Neural progenitor cell (in vitro differentiated cells): ENCODE measurements around the gene PBLD. TPM values are rescaled to one million over a fixed set of nuclear protein-coding genes. Genes with fewer than 3 reads are reported as not detected.

ENCODE experiments used
- DNase-seq: peaks from one replicate; pipeline ENCODE4 v3.0.0-alpha.2; 2016; ENCODE audit warnings: low spot score
- H2AFZ ChIP-seq: fragments of 200-600 bp; sonication (generic); replicated peaks from 2 replicates; pipeline ENCODE4 v1.6.1; 2016; ENCODE audit warnings: antibody characterized with exemption
- H3F3A ChIP-seq: fragments of 200-600 bp; sonication (generic); 2 replicates; pipeline ENCODE4 v1.6.1; 2016; ENCODE audit warnings: antibody characterized with exemption, low read depth
- H3K27ac ChIP-seq: fragments of 200-600 bp; sonication (generic); 2 replicates; pipeline ENCODE4 v1.5.1; 2016; ENCODE audit warnings: mild to moderate bottlenecking
- H3K27me3 ChIP-seq: fragments of 200-600 bp; sonication (generic); 2 replicates; pipeline ENCODE4 v1.6.1; 2016; ENCODE audit warnings: mild to moderate bottlenecking, moderate library complexity
- H3K36me3 ChIP-seq: fragments of 200-600 bp; sonication (generic); 2 replicates; pipeline ENCODE4 v1.5.1; 2016
- H3K4me1 ChIP-seq: fragments of 200-600 bp; sonication (generic); 2 replicates; pipeline ENCODE4 v1.6.1; 2016; ENCODE audit warnings: mixed run types
- H3K4me2 ChIP-seq: fragments of 200-600 bp; sonication (generic); 2 replicates; pipeline ENCODE4 v1.6.1; 2016
- H3K4me3 ChIP-seq: fragments of 200-600 bp; sonication (generic); 2 replicates; pipeline ENCODE4 v1.5.1; 2016
- H3K79me2 ChIP-seq: fragments of 200-600 bp; sonication (generic); 2 replicates; pipeline ENCODE4 v1.6.1; 2016; ENCODE audit warnings: low read depth
- H3K9ac ChIP-seq: fragments of 200-600 bp; sonication (generic); 2 replicates; pipeline ENCODE4 v1.6.1; 2016
- H3K9me3 ChIP-seq: fragments of 200-600 bp; sonication (generic); 2 replicates; pipeline ENCODE4 v1.5.1; 2016; ENCODE audit warnings: low read depth
- H4K20me1 ChIP-seq: fragments of 200-600 bp; sonication (generic); 2 replicates; pipeline ENCODE4 v1.6.1; 2016; ENCODE audit warnings: low read depth
- H3K27ac Mint-ChIP-seq: 3 replicates; pipeline ENCODE4 v1.8.0; 2021; ENCODE audit warnings: mixed read lengths
- H3K27me3 Mint-ChIP-seq: 2 replicates; pipeline ENCODE4 v1.8.0; 2022; ENCODE audit warnings: low read depth, mild to moderate bottlenecking, inconsistent platforms, moderate library complexity, mixed read lengths; ENCODE audit not compliant: insufficient read depth
- H3K36me3 Mint-ChIP-seq: 3 replicates; pipeline ENCODE4 v1.8.0; 2021; ENCODE audit warnings: mixed read lengths
- H3K4me1 Mint-ChIP-seq: 3 replicates; pipeline ENCODE4 v1.8.0; 2021; ENCODE audit warnings: mixed read lengths
- H3K4me3 Mint-ChIP-seq: 3 replicates; pipeline ENCODE4 v1.8.0; 2021; ENCODE audit warnings: mild to moderate bottlenecking, moderate library complexity, mixed read lengths
- H3K9me3 Mint-ChIP-seq: 3 replicates; pipeline ENCODE4 v1.8.0; 2020; ENCODE audit warnings: mixed read lengths
- CTCF ChIP-seq: fragments of 200-600 bp; sonication (generic); IDR thresholded peaks from 2 replicates; pipeline ENCODE4 v1.5.1; 2017; ENCODE audit warnings: antibody characterized with exemption, mild to moderate bottlenecking
- EZH2 ChIP-seq: fragments of 200-600 bp; sonication (generic); IDR thresholded peaks from 2 replicates; pipeline ENCODE4 v1.6.1; 2017; ENCODE audit warnings: antibody characterized with exemption, mild to moderate bottlenecking, moderate library complexity
- EZH2phosphoT487 ChIP-seq: fragments of 200-600 bp; sonication (generic); IDR thresholded peaks from 2 replicates; pipeline ENCODE4 v1.6.1; 2017; ENCODE audit warnings: antibody characterized with exemption
- total RNA-seq: library from RNA; depleted of rRNA; stranded (reverse); fragments of >200 nt; gene quantifications from 2 replicates; pipeline ENCODE4 v1.2.3, GENCODE V29; 2015; ENCODE audit warnings: low replicate concordance

The PBLD gene
- total RNA-seq, 1 donor from 2014 or later: 5.8 TPM

GRCh38 chr10:68239069-68239468 lies 93.7 kb downstream of the PBLD start:
- DNase-seq: no peak
- TF ChIP-seq EZH2phosphoT487 (no peak), CTCF (no peak), EZH2 (no peak)
- H3K27ac Mint-ChIP-seq: no peak overlapping the region
- Histone ChIP-seq H2AFZ (no peak overlapping the region), H3K9ac (no peak overlapping the region), H3K4me2 (no peak overlapping the region), H3K27me3 (peaks cover 3% of the 10 kb centered on the region), H3K79me2 (no peaks in the 10 kb centered on the region), H3K27ac (no peak overlapping the region), H3K4me3 (no peak overlapping the region), H3K36me3 (no peaks in the 10 kb centered on the region), H3F3A (no peaks in the 10 kb centered on the region), H3K9me3 (no peaks in the 10 kb centered on the region), H3K4me1 (peaks cover 7% of the 10 kb centered on the region), H4K20me1 (no peaks in the 10 kb centered on the region)
- H3K4me3 Mint-ChIP-seq: no peak overlapping the region
- no peaks in the 10 kb centered on the region for H3K36me3 Mint-ChIP-seq
- H3K9me3 Mint-ChIP-seq: no peaks in the 10 kb centered on the region
- H3K27me3 Mint-ChIP-seq: peaks cover 2% of the 10 kb centered on the region
- H3K4me1 Mint-ChIP-seq: peaks cover 4% of the 10 kb centered on the region

GRCh38 chr10:68238371-68238770 lies 94.4 kb downstream of the PBLD start:
- Mint-ChIP-seq H3K4me1 (peaks cover 4% of the 10 kb centered on the region), H3K4me3 (no peak overlapping the region), H3K27ac (no peak overlapping the region), H3K36me3 (no peaks in the 10 kb centered on the region), H3K27me3 (peaks cover 2% of the 10 kb centered on the region), H3K9me3 (no peaks in the 10 kb centered on the region)
- Histone ChIP-seq H3K4me2 (no peak overlapping the region), H3K9ac (no peak overlapping the region), H3K36me3 (no peaks in the 10 kb centered on the region), H3K27ac (no peak overlapping the region), H4K20me1 (no peaks in the 10 kb centered on the region), H3K79me2 (no peaks in the 10 kb centered on the region), H2AFZ (no peak overlapping the region), H3K9me3 (no peaks in the 10 kb centered on the region), H3F3A (no peaks in the 10 kb centered on the region), H3K4me1 (peaks cover 7% of the 10 kb centered on the region), H3K27me3 (peaks cover 10% of the 10 kb centered on the region), H3K4me3 (no peak overlapping the region)
- no peak for DNase-seq
- no peak for TF ChIP-seq EZH2phosphoT487

- no peak for DNase-seq
- H3K9ac ChIP-seq: no peak overlapping the region
- no peak overlapping the region for H2AFZ ChIP-seq
- Mint-ChIP-seq H3K36me3 (no peaks in the 10 kb centered on the region), H3K27ac (no peak overlapping the region), H3K4me1 (peaks cover 11% of the 10 kb centered on the region), H3K9me3 (no peaks in the 10 kb centered on the region), H3K4me3 (no peak overlapping the region), H3K27me3 (no peaks in the 10 kb centered on the region)
- no peaks in the 10 kb centered on the region for H3K36me3 ChIP-seq
- no peaks in the 10 kb centered on the region for H3K79me2 ChIP-seq
- H3F3A ChIP-seq: peaks cover 3% of the 10 kb centered on the region
- peaks cover 22% of the 10 kb centered on the region for H3K27me3 ChIP-seq
- no peak for TF ChIP-seq CTCF
- TF ChIP-seq EZH2: no peak
- no peak for TF ChIP-seq EZH2phosphoT487
- peaks cover 7% of the 10 kb centered on the region for H3K4me1 ChIP-seq
- no peaks in the 10 kb centered on the region for H3K9me3 ChIP-seq
- H3K4me2 ChIP-seq: no peak overlapping the region
- H3K4me3 ChIP-seq: no peak overlapping the region
- no peak overlapping the region for H3K27ac ChIP-seq
- no peaks in the 10 kb centered on the region for H4K20me1 ChIP-seq
Measured at GRCh38 chr10:68237173-68237572, 95.6 kb downstream of the PBLD start.

- no peaks in the 10 kb centered on the region for H3K36me3 Mint-ChIP-seq
- DNase-seq: no peak
- Histone ChIP-seq H3K4me2 (no peak overlapping the region), H3K27me3 (peaks cover 34% of the 10 kb centered on the region), H3K4me1 (peaks cover 11% of the 10 kb centered on the region), H3K9ac (no peak overlapping the region), H3K36me3 (no peaks in the 10 kb centered on the region), H3K9me3 (no peaks in the 10 kb centered on the region), H3K4me3 (no peak overlapping the region), H2AFZ (no peak overlapping the region), H3K79me2 (no peaks in the 10 kb centered on the region), H3K27ac (no peak overlapping the region), H4K20me1 (no peaks in the 10 kb centered on the region), H3F3A (peaks cover 17% of the 10 kb centered on the region)
- peaks cover 7% of the 10 kb centered on the region for H3K27me3 Mint-ChIP-seq
- no peaks in the 10 kb centered on the region for H3K9me3 Mint-ChIP-seq
- no peak overlapping the region for H3K27ac Mint-ChIP-seq
- no peak overlapping the region for H3K4me3 Mint-ChIP-seq
- no peak for TF ChIP-seq EZH2phosphoT487
- no peak for TF ChIP-seq EZH2
- TF ChIP-seq CTCF: no peak
- peaks cover 20% of the 10 kb centered on the region for H3K4me1 Mint-ChIP-seq
Measured at GRCh38 chr10:68235581-68235980, 97.1 kb downstream of the PBLD start.
